ENCODE measurements around the gene NAA25. TPM values are rescaled to one million over a fixed set of nuclear protein-coding genes. Genes with fewer than 3 reads are reported as not detected.

NAA25 gene
- total RNA-seq, 2 donors from 2014 or later: 14.3 to 19.7 TPM

DNA sequence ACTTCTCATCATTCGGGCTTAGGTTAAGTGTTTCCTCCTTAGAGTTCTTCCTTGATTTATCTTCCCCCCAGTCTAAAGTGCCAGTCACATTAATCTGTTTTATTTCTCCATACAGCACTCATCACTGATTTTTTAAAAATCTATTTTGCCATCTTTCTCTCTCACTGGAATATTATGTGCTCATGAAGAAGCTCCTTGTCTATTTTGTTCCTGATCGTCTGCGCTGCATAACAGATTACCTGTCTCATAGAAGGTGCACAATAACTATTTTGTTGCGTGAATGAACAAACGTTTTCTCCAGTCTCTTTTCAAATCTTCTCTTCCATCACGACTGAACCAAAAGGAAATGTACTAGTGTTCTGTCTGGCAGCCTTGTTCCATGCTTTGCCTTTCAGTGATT lies 92.6 kb downstream of the NAA25 start:
- no peaks in the 10 kb centered on the region for H3K9me3 ChIP-seq
- peaks cover 14% of the 10 kb centered on the region for H3K36me3 ChIP-seq
- H3K27ac ChIP-seq: no peak overlapping the region
- intact Hi-C loops (cut with DNase I): loop anchor here (5.0 kb wide), 1 partner anchor 69 kb away; no protein-coding TSS in a partner anchor
- no peak overlapping the region for H3K4me3 ChIP-seq
- peaks cover 8% of the 10 kb centered on the region for H3K4me1 ChIP-seq
- no peaks in the 10 kb centered on the region for H3K27me3 ChIP-seq
- no peak overlapping the region for H3K9ac ChIP-seq (ENCODE audit: low read depth in 2 of 2, low read length in 2 of 2)
- no peak for DNase-seq
- TF ChIP-seq, protein P1, sequence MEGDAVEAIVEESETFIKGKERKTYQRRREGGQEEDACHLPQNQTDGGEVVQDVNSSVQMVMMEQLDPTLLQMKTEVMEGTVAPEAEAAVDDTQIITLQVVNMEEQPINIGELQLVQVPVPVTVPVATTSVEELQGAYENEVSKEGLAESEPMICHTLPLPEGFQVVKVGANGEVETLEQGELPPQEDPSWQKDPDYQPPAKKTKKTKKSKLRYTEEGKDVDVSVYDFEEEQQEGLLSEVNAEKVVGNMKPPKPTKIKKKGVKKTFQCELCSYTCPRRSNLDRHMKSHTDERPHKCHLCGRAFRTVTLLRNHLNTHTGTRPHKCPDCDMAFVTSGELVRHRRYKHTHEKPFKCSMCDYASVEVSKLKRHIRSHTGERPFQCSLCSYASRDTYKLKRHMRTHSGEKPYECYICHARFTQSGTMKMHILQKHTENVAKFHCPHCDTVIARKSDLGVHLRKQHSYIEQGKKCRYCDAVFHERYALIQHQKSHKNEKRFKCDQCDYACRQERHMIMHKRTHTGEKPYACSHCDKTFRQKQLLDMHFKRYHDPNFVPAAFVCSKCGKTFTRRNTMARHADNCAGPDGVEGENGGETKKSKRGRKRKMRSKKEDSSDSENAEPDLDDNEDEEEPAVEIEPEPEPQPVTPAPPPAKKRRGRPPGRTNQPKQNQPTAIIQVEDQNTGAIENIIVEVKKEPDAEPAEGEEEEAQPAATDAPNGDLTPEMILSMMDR (IDR thresholded peaks at IDR 0.05): no peak

DNA sequence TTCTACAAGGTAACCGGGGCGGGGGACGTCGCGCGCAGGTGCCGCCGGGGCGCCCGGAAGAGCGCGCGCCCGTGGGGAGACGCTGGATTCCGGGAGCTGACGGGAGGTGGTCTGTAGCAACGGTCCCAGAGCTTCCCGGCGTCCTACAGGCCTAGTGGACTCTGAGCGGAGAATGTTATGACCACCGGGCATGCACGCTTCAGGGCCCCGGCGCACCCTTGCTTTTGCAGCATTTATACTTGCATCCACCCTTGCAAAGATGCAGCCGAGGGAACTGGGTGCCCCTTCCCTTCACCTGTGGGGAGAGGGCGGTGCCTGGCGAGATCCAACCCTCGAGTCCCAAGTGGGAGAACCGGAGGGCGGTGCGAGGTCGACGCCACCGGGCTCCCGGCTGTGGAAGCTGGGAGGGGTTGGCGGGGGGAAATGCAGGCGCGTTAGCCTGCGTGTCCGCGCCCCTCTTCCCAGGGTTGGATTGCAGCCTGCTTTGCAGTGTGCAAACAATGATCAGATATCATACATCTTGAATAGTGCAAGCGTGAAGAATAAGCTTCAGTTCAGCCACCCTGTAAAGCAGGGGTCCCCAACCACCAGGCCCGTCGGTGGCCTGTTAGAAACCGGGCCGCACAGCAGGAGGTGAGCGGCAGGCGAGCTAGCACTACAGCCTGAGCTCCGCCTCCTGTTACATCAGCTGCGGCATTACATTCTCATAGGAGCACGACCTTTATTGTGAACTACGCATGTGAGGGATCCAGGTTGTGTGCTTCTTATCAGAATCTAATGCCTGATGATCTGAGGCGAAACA lies 94.8 kb downstream of the NAA25 start:
- Histone ChIP-seq H3K27ac (peak overlapping the region; percentile 88), H3K27me3 (no peaks in the 10 kb centered on the region), H3K4me3 (peak overlapping the region; percentile 88), H3K36me3 (peaks cover 4% of the 10 kb centered on the region), H3K4me1 (peaks cover 8% of the 10 kb centered on the region), H3K9me3 (no peaks in the 10 kb centered on the region), H3K9ac (ENCODE audit: low read depth in 2 of 2, low read length in 2 of 2) (peak overlapping the region; percentile 84 to 96)
- peak; percentile 75 for DNase-seq
- TF ChIP-seq, protein P1 (IDR thresholded peaks at IDR 0.05): no peak
- intact Hi-C loops (cut with DNase I): no loop called here

DNA sequence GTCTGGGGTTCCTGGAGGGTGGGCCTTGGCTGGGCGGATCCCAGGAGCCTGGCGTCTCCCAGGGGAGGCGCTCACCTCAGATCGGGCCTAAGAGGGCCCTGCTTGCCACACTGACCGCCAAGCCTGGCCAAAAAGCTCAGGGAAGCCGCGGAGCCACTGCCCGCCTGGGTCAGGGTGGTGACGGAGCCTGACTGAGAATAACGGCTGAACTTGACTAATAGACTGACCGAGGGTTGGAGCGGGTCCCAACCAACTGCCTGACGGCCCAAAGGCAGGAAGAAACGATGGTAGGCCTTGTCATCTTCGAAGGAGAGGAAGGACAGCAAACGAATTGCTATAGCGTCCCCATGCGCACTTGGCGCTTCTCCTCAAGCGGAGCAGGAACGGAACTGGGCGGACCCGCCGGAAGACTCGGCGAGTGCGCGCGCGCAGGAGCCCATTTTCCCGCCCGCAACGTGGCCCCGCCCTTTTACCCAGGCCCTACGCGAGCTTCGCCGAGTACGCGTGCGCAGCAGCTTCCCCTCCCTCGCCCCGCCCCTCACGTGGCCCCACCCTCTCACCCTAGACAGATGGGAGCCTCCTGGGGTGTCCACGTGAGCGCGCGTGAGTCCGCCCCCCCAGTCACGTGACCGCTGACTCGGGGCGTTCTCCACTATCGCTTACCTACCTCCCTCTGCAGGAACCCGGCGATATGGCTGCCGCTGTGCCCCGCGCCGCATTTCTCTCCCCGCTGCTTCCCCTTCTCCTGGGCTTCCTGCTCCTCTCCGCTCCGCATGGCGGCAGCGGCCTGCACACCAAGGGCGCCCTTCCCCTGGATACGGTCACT lies 95.6 kb downstream of the NAA25 start, which contains the start of the genes ERP29 and TMEM116:
Gene ERP29 (plus strand): TSS at position 652 of the 826 bp plus-strand sequence. CDS start 40 bp downstream, at position 692.
Gene TMEM116 (minus strand): TSS at position 391 of the 826 bp plus-strand sequence. CDS start 7,895 bp downstream, outside the sequence.
- peak within 1 kb of the TSS; percentile 88 for H3K4me3 ChIP-seq
- H3K36me3 ChIP-seq: no peaks in the 10 kb centered on the region
- peak within 1 kb of the TSS; percentile 95 to 96 for H3K9ac ChIP-seq (ENCODE audit: low read depth in 2 of 2, low read length in 2 of 2)
- intact Hi-C loops (cut with DNase I): no loop called here
- H3K27me3 ChIP-seq: no peaks in the 10 kb centered on the region
- DNase-seq: peak; percentile 100
- H3K4me1 ChIP-seq: peaks cover 8% of the 10 kb centered on the region
- TF ChIP-seq, protein P1 (IDR thresholded peaks at IDR 0.05): peak; percentile 41
- peak within 1 kb of the TSS; percentile 88 for H3K27ac ChIP-seq
- no peaks in the 10 kb centered on the region for H3K9me3 ChIP-seq

DNA sequence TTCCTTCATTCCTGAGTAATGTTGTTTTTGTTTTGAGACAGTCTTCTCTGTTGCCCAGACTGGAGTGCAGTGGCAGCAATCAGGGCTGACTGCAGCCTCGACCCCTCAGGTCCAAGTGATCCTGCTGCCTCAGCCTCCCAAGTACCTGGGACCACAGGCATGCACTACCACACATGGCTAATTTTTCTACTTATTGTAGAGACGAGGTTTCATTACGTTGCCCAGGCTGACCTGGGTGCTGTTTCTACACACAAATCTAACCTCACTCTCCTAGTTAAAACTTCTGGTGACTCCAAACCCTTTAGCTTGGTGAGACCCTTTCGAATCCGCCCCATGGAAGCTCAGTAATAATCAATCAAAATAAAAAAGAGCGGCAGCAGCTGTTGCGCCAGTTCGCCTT lies 96.9 kb downstream of the NAA25 start:
- Histone ChIP-seq H3K9ac (ENCODE audit: low read depth in 2 of 2, low read length in 2 of 2) (peak overlapping the region in 1 of 2 donors; percentile 8), H3K4me3 (peak overlapping the region; percentile 44), H3K36me3 (no peaks in the 10 kb centered on the region), H3K9me3 (no peaks in the 10 kb centered on the region), H3K4me1 (peaks cover 8% of the 10 kb centered on the region), H3K27ac (peak overlapping the region; percentile 88), H3K27me3 (no peaks in the 10 kb centered on the region)
- no peak for DNase-seq
- TF ChIP-seq, protein P1 (IDR thresholded peaks at IDR 0.05): no peak
- intact Hi-C loops (cut with DNase I): no loop called here
